Activated CD4-positive, alpha-beta T cell treated with anti-CD3 and anti-CD28 coated beads, Interleukin-2, Interleukin-6, amounts not matched to agents 100 ng/mL and 50 ng/mL, durations not matched to agents 16 hours and 8 hours (primary cell): ENCODE data around the gene CALHM5.

Experiments used
- DNase-seq: peaks from one replicate; pipeline ENCODE4 v3.0.0-alpha.2; 2020

CALHM5 gene

DNA sequence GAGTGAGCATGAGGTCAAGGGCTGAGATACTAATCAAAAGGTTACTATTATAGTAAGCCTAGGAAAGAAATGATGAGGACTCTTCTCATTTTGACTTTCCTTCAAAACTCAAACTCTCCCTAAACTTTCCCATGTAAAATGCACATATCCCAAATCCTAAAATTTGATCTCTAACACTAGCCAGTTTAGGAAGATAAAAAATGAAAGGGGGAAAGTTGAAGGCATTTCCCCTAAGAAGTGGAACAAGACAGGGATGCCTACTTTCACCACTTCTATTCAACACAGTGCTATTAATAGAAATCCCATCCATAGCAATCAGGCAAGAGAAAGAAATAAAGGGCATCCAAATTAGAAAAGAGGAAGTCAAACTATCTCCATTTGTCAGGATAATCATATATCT lies 2.9 kb upstream of the CALHM5 start:
- no peak for DNase-seq

DNA sequence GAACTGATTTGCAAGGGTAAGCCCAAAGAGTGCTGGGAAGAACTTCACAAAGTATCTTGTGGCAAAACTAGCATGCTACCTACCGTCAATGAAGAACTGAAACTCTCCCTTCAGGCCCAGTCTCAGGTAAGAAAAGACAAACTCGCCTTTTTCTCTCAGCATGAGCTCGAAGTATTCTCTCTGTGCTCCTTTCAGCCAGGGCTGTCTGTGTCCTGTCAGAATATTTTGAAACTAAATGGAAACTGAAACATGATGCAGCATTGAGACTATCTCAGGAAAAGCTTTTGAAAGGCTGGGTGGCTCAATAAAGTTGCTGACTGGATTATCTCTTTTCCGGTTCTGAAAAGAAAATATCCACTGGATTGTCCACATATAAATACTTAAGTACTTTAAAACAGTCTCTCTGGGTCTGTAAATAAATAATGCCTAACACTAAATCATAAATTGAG lies 696 bp downstream of the CALHM5 start:
- no peak for DNase-seq

DNA sequence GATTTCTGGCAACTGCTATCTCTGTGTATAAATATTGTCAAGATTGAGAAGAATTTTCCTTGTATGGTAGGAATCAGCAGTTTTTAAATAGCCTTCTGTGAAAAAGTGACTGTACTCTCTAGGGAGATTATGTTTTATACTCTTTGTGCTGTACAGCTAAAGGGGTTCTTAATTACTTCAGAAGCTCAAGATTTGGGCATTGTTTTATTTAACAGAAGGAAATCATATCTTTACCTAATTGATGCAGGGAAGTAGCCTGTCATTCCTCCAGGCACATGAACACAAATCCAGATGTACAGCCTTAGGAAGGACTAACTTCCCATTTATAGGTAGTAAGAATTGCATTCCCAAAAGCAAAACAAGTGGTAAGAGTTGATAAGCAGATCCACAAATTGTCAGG lies 1.3 kb downstream of the CALHM5 start:
- DNase-seq, result no peak

DNA sequence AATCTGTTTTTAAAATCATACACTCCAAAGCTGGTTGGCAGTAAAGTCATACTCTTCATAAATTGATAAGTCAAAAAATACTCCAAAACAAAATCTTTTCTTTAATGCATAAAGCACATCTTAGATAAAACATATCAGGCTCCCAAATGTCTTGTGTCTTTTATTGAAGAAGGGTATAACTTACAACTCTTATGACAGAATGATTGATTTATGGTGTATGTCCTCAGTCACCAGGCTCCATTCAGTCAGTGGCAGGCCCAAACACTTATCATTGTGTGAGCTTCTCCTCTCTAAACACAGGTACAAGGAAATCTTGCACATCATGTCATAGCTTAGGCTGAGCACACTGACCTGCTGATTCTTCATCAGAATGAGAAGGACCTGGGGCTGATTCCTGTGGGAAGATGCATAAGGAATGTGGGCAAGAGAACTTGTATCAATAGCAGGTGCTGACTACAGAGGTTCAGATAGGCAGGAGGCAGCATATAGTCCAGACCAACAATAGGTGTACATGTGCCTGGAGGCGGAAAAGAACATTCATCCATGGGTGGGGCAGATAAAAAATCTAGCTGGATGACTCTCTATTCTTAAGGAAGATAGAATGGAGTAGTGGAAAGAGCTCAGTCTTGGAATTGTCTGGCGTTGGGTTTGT lies 1.9 kb downstream of the CALHM5 start:
- DNase-seq, result no peak

DNA sequence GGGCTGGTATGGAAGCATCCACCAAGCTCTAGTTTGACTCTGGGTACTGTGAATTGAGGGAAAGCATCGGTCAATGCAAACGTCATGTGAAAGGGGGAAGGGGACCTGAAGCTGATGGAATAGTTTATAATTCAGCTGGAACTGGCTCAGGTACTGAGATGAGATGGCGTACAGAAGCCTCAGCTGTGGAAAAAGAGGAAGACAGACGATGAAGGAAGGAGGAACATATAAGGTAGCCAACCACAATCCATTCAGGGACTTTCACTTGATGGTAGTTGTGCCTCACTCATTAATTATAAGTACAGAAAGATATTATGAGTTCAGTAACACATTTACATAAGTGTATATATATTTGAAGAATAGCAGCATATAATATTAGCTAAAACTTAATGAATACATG lies 2.7 kb downstream of the CALHM5 start:
- no peak for DNase-seq

DNA sequence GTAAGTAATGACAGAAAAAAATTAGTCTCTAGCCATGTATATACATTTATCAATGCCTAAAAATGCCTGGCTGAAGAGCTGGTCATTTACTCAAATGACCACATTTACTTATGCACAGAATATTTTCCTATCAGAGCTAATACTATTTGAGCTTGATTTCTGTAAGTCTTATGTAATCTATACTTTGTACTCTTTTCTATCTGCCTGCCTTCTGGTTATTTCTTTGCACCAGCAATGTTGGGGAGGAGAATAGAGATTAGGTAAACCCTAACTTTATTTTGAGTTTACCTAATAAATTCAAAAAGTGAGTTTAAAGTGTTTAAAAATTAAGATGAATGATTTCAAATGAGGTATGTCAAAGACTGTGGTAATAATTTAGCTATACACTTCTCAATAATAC lies 3.7 kb downstream of the CALHM5 start:
- DNase-seq, result no peak

DNA sequence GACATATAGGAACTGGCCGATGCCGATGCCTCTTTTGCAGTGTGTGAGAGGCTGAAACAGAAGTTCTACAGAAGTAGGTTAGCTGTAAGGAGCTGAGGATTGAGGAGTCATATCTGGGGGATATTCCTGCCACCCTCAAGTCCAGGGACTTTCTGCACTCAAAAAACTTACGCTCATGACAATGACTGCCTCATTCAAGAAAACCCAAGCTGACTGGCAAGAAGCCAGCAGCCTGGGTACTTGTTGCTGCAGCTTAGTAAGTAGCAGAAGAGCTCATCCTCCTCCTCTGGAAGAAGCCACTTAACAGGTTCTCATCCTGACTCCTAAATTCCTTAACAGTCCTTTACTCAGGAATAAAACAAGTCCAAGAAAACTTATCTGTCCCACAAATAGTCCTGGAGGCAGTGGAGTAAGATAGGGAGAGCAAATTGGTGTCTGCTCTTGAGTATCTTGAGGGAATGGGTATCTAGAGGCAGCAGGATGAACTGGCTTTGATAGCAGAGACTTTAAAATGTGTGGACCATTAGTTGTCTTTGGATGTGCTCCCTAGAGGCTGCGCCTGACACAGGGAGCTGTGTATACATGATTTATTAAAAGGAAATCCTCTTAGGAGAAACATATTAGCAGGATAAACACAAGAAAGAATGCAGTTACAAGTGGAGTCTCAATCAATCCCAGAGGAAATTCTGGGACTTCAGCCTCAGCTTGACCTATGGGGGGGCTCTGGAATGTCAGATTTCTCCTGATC lies 7.4 kb downstream of the CALHM5 start:
- no peak for DNase-seq

DNA sequence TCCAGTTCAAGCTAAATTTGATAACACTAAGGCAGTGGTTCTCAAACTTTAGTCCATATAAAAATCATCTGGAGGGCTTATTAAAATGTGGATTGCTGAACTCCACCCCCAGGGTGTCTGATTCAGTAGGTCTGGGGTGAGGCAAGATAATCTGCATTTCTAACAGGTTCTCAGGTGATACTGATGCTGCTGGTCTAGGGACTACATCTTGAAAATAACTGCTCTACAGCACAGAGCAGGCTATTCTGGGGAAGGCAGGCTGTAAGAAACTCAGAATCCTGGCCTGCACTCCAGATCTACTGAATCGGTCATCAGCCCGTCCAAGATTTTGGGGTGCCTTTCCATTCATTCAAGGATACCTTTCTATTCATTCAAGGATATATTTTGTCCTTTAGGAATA lies 11.5 kb downstream of the CALHM5 start:
- DNase-seq, result no peak

- DNase-seq, result no peak
Measured at GRCh38 chr6:116524236-116524635, 12.8 kb downstream of the CALHM5 start.

- DNase-seq, result no peak
Measured at GRCh38 chr6:116528133-116528532, 16.7 kb downstream of the CALHM5 start.

DNA sequence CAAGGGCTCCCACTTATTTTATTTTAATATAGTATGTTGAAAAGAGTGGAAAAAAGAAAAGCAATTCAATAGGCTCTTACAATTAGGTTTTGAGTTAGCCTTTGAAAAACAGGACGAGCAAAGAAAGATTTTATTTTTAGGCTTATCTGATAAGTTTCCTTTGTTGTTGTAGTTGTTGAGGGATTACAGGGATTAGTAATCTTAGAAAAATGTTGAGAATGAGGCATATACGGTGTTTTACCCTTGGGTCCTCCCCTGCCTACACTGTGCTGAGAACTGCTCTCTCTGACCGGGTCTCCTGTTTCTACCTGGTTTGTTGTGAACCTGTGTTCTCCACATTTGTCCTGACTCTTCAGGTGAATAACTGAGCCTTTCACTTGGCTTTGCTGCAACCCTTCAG lies 17.3 kb downstream of the CALHM5 start:
- DNase-seq, result no peak

GRCh38 chr6:116529466-116530290 lies 18.2 kb downstream of the CALHM5 start:
- DNase-seq, result no peak

- no peak for DNase-seq
Measured at GRCh38 chr6:116530436-116530835, 19.0 kb downstream of the CALHM5 start.

GRCh38 chr6:116531675-116532570 lies 20.5 kb downstream of the CALHM5 start:
- DNase-seq, result peak; percentile 69

DNA sequence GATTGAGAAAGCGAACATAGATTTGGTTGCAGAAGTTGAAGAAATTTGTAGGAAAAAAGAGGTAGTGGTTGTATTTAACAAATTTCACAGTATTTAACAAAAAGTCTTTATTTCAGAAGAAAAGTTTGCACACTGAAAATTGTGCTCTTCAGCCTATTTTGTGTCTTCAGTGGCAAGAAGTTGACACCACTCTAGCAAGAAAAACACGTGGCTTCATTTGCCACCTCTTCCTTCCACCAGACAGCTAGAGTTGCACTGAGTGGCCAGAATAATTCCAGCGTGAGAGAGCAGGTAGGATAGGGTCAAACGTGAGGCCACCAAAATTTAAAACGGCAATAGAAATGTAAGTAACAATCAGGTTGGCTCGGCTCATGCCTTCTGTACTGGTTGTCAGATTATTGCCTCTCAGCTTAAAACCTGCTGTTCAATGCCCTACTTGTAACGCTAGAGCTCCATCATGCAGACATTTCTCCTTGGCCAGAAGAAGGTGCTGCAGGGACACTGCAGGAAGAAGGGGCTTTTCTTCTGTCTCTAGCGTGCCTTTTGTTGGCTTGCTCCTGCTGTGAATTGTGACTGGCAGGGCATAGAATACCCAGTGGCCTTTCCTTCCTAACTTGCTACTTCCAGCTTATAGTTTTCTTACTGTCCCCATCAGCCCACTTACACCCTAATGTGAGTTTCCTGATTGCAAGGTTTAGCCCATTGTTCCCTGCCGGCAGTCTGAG lies 22.0 kb downstream of the CALHM5 start:
- no peak for DNase-seq

DNA sequence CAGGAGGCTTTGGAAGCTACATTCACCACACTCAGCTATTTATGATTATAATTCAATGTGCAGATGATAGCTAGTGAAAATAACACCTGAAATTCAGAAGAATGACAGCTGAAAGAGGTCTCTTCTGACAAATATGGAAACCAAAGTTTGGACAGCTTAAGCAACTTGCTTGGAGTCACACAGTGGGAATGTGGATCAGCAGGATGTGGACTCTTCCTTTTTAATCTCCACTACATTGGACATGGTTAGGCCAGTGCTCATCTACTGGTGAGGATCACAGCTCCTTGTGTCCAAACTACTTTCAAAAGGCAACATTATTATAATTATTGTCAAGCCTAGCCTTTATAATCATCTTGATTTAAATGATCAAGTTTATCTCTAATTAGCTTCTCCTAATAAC lies 23.7 kb downstream of the CALHM5 start:
- DNase-seq, result no peak

DNA sequence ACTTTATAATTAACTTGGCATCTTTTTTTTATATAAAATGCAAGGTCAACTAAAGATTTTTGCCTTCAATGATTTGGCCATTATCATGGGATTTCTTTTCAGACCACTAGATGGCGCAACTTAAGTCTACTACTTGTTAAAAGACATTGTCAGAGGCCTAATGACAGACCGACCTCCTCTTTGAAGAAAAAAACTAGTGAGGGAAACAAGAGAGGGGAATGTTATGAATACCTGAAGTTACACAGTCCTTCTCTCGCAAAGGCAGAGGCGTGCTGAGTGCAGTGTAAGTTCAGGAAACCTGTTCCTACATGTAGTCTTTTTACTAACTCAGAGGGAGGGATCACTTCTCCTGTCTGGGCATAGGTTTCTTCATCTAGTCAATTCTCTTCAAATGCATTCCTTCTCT lies 24.8 kb downstream of the CALHM5 start:
- DNase-seq, result peak; percentile 67

- DNase-seq, result no peak
Measured at GRCh38 chr6:116542426-116542825, 31.0 kb downstream of the CALHM5 start.

DNA sequence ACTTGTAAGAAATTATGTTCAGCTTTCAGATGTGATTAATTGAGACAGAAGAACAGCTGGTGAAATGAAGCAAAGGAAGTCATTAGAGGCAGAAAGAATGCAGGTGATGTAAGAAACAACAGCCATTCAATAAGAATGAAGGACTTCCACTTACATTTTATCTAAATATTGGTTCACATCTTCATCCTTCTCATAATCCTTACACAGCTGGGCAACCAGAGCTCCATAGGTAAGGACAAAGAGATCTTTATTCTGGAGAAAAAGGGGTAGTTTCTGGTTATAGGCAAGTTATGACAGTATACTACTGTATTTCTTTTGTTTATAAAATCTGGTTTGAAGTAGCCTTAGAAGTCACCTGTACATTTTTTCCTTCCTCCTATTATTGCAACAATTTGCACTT lies 31.7 kb downstream of the CALHM5 start:
- no peak for DNase-seq

GRCh38 chr6:116545651-116546050 lies 34.2 kb downstream of the CALHM5 start, which contains the start of gene TRAPPC3L:
Gene TRAPPC3L (minus strand): TSS chr6:116545684. CDS start chr6:116545514, 170 bp downstream.
- no peak for DNase-seq

- DNase-seq, result no peak
Measured at GRCh38 chr6:116547358-116547757, 35.9 kb downstream of the CALHM5 start.

DNA sequence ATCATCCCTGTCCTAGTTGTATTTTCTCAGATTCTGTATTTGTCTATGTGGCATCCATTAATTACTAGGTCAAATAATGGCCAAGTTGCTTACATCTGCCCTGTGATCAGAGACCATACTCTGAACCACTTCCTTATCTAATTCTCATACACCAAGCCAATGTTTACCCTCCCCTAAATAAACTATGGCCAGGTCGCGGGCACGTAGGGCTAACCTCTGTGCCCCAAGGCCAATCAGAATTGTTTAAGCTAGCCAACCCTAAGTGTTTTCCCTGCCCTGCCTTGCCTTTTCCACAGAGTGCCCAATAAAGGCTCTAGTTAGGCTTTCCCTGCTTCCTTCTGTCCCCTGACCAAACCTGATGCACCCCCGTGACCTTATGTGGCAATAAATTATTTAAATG lies 39.4 kb downstream of the CALHM5 start:
- no peak for DNase-seq
